NT2/D1 (cell line): ENCODE results near the gene ANKRD60.

Source experiments
- DNase-seq: peaks from one replicate; pipeline ENCODE4 v3.0.0-alpha.2; 2011; ENCODE audit warnings: low read depth, low spot score
- H3K27me3 ChIP-seq: 2 replicates; pipeline ENCODE4 v1.6.0; 2011; ENCODE audit warnings: mild to moderate bottlenecking; ENCODE audit not compliant: insufficient read length, insufficient read depth
- H3K36me3 ChIP-seq: 2 replicates; pipeline ENCODE4 v1.6.1; 2011; ENCODE audit warnings: mild to moderate bottlenecking, low read length, mixed read lengths; ENCODE audit not compliant: insufficient read depth, insufficient read length
- H3K4me1 ChIP-seq: 2 replicates; pipeline ENCODE4 v1.5.1; 2011; ENCODE audit not compliant: insufficient read depth, insufficient read length
- H3K4me3 ChIP-seq: 2 replicates; pipeline ENCODE4 v1.5.1; 2011; ENCODE audit warnings: low read depth; ENCODE audit not compliant: insufficient read length
- H3K9ac ChIP-seq: 2 replicates; pipeline ENCODE4 v1.6.0; 2011; ENCODE audit warnings: low read depth; ENCODE audit not compliant: insufficient read length
- H3K9me3 ChIP-seq: 2 replicates; pipeline ENCODE4 v1.5.1; 2011; ENCODE audit warnings: mild to moderate bottlenecking, low read length; ENCODE audit not compliant: insufficient read depth
- SUZ12 ChIP-seq: IDR thresholded peaks from 2 replicates; pipeline ENCODE4 v1.6.1; 2011; ENCODE audit not compliant: insufficient read length, insufficient read depth; ENCODE audit errors: extremely low read depth
- YY1 ChIP-seq: IDR thresholded peaks from 2 replicates; pipeline ENCODE4 v1.6.1; 2011; ENCODE audit not compliant: insufficient read length, insufficient read depth
- ZNF274 ChIP-seq: IDR thresholded peaks from 2 replicates; pipeline ENCODE4 v1.6.1; 2011; ENCODE audit warnings: mild to moderate bottlenecking, low read depth, low read length

The ANKRD60 gene

DNA sequence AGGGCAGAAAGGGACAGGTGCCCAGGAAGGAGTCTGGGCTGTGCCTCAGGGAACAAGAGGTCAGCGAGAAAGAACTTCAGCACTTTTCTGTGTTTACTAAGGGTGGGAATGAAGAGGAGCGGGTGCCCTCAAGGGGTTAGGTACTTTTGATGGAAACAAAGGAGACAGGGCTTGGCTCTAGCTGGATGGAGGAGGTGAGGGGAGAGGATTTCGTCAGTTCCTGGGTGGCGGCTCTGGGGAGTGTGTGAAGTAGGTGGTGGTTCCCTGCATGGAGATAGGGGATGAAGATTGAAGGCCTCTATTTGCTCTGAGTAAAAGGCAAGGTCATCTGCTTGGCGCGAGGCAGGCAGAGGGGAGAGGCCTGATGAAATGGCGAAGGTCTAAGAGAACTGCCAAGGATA, 40.0 kb upstream of the ANKRD60 start:
- no peaks in the 10 kb centered on the region for H3K9me3 ChIP-seq
- H3K36me3 ChIP-seq, result peaks cover 74% of the 10 kb centered on the region
- TF ChIP-seq YY1 (no peak), SUZ12 (no peak), ZNF274 (no peak)
- no peak overlapping the region for H3K4me3 ChIP-seq
- H3K27me3 ChIP-seq, result no peaks in the 10 kb centered on the region
- DNase-seq, result no peak
- H3K9ac ChIP-seq, result no peak overlapping the region
- peaks cover 2% of the 10 kb centered on the region for H3K4me1 ChIP-seq

DNA sequence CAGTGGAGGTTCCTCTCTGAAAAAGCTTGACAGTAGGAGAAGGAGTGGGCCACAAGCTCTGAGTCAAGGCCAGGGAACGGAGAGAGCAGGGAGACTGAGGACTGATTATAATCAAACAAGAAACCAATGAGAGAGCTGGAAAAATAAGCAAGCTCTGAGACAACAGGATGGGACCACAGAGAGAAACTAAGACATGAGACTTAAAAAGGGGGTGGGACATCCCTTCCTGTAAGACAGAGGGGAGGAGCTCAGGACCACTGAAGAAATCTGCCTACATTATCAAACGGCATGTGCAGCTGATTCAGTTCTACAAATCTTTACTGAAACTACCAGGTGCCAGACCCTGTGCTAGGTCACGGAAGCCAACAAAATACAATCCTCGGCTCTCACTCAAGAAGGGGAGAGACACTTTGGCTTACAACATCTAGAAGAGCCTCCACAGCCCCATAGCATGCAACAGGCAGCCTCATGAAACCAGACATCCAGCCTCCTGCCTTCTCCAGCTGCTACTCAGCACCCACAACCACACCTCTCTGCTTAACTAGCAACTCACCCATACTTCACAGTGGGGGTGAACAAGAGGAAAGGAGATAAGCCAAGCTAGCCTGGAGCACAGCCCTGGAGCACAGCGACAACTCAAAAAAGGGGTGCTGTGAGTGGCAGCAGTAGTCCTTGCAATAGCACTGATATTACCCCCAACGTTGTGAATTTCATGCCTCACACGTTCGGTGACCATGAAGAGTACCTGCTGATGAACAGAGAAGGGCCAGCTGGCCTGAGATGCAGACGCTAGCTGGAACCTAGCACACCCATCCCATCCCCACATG, 39.1 kb upstream of the ANKRD60 start:
- Histone ChIP-seq H3K4me1 (peaks cover 2% of the 10 kb centered on the region), H3K9ac (no peak overlapping the region)
- TF ChIP-seq ZNF274 (no peak), YY1 (no peak), SUZ12 (no peak)

DNA sequence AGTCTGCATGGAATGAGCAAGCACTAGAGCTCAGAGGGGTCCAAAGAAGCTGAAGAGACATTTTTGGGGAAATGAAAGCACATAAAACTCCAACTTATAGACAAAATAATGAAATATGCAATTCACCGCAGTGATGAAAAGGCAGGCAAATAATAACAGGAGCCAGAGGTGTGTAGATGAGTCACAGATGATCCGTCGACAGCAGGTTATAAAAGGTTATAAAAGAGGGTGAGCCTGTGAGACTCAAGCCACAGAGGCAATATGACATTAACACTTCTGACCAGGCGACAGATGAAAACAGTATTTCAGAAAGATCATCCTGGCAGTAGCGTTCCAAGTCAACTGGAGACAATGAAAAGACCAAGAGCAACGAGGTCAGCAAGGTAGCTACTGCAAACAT, 35.8 kb upstream of the ANKRD60 start:
- no peak for DNase-seq
- TF ChIP-seq SUZ12, result no peak
- TF ChIP-seq YY1, result no peak
- TF ChIP-seq ZNF274, result no peak
- Histone ChIP-seq H3K4me1 (peaks cover 2% of the 10 kb centered on the region), H3K36me3 (peaks cover 74% of the 10 kb centered on the region), H3K27me3 (no peaks in the 10 kb centered on the region), H3K9ac (no peak overlapping the region), H3K9me3 (no peaks in the 10 kb centered on the region), H3K4me3 (no peak overlapping the region)

More for the DNA sequence above, 39.1 kb upstream of the ANKRD60 start:
- Histone ChIP-seq H3K27me3 (no peaks in the 10 kb centered on the region), H3K9me3 (no peaks in the 10 kb centered on the region), H3K4me3 (no peak overlapping the region), H3K36me3 (peaks cover 76% of the 10 kb centered on the region)
- DNase-seq, result no peak

DNA sequence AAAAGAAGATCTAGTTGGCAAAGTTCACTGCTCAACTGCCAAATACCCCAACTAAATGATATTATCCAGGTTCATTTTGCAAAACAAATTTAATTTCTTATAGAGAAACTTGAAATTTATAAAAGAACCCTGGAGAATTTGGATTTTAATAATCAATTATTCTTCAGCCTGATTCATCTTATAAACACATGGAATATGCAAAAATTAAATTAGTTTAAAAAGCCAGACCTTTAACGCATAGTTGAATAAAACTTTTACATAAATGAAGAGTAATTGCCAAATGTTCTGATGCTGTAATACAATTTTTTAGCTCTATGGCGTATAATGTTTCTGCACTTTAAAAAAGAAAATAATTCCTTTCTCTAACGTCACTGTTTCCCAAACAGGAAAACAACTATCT, 33.2 kb upstream of the ANKRD60 start:
- Histone ChIP-seq H3K9me3 (no peaks in the 10 kb centered on the region), H3K4me3 (no peak overlapping the region), H3K36me3 (peaks cover 50% of the 10 kb centered on the region), H3K4me1 (no peaks in the 10 kb centered on the region), H3K27me3 (no peaks in the 10 kb centered on the region), H3K9ac (no peak overlapping the region)
- no peak for DNase-seq
- TF ChIP-seq YY1, result no peak

DNA sequence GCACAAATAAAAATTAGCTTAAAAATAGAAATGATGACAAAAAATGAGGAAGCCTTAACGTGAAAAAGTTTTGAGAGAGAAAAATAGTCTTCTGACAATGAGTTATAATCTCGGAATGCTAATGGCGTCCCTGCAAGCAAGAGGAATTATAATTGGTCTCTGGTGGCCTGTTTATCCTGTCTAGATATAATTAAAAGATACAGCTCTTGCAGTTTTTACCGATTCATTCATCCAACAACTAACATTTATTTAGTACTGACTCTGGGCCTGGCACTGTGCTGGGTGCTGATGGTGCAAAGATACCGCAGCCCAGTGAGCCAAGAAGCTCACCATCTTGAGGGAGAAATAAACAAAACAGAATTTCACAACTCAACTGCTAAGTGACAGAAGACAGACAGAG, 31.6 kb upstream of the ANKRD60 start:
- H3K4me1 ChIP-seq, result no peaks in the 10 kb centered on the region
- TF ChIP-seq ZNF274, result no peak
- TF ChIP-seq SUZ12, result no peak
- no peak for TF ChIP-seq YY1
- no peak overlapping the region for H3K4me3 ChIP-seq
- peaks cover 35% of the 10 kb centered on the region for H3K36me3 ChIP-seq
- DNase-seq, result no peak
- H3K9ac ChIP-seq, result no peak overlapping the region
- H3K27me3 ChIP-seq, result no peaks in the 10 kb centered on the region
- H3K9me3 ChIP-seq, result no peaks in the 10 kb centered on the region

GRCh38 chr20:58256842-58257241, 28.4 kb upstream of the ANKRD60 start:
- Histone ChIP-seq H3K9me3 (no peaks in the 10 kb centered on the region), H3K36me3 (peaks cover 12% of the 10 kb centered on the region), H3K9ac (no peak overlapping the region), H3K27me3 (no peaks in the 10 kb centered on the region), H3K4me3 (no peak overlapping the region), H3K4me1 (no peaks in the 10 kb centered on the region)
- TF ChIP-seq ZNF274 (no peak), YY1 (no peak), SUZ12 (no peak)
- no peak for DNase-seq

DNA sequence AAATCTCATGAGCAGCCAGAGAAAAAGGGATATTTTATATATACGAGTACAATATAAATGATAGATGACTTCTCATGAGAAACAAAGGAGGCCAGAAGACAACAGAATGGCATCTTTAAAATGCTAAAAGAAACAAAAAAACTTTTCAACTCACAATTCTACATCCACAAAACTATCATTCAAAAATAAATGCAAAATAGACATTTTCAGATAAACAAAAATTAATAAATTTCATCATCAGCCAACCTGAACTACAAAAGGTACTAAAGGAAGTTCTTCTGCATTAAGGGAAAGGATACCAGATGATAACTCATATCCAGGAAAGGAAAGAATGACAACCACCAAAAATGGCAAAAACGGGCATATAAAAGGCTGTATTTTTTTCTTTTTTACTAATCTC, 27.9 kb upstream of the ANKRD60 start:
- Histone ChIP-seq H3K4me1 (no peaks in the 10 kb centered on the region), H3K27me3 (no peaks in the 10 kb centered on the region), H3K9me3 (no peaks in the 10 kb centered on the region), H3K36me3 (peaks cover 12% of the 10 kb centered on the region), H3K9ac (no peak overlapping the region), H3K4me3 (no peak overlapping the region)
- no peak for DNase-seq
- TF ChIP-seq ZNF274, result no peak
- no peak for TF ChIP-seq YY1
- TF ChIP-seq SUZ12, result no peak

- no peak overlapping the region for H3K4me3 ChIP-seq
- H3K4me1 ChIP-seq, result no peaks in the 10 kb centered on the region
- DNase-seq, result no peak
- H3K9me3 ChIP-seq, result no peaks in the 10 kb centered on the region
- H3K27me3 ChIP-seq, result no peaks in the 10 kb centered on the region
- no peak overlapping the region for H3K9ac ChIP-seq
- TF ChIP-seq SUZ12 (no peak), ZNF274 (no peak), YY1 (no peak)
- H3K36me3 ChIP-seq, result peaks cover 13% of the 10 kb centered on the region
Measured at GRCh38 chr20:58254890-58255289, 26.4 kb upstream of the ANKRD60 start.
